SK-N-SH (cell line): Measurements from ENCODE around the gene MYO16. TPM values are rescaled to one million over a fixed set of nuclear protein-coding genes. Genes with fewer than 3 reads are reported as not detected.

Experiments
- CTCF ChIA-PET: fragments of 300-600, 350-600 bp; formaldehyde crosslinking; extraction: SDS; loops from one replicate; lab custom pipeline; 2021; lab: Yijun Ruan, JAX
- POLR2A ChIA-PET: fragments of 350-600 bp; sonication (Branson Sonifier 250); formaldehyde crosslinking; extraction: SDS; loops from one replicate; lab custom pipeline; 2020; ENCODE audit warnings: antibody characterized with exemption, inconsistent platforms; lab: Yijun Ruan, JAX
- DNase-seq: peaks from one replicate; pipeline ENCODE4 v3.0.0; 2012
- H2AFZ ChIP-seq: fragments of 200-600 bp; sonication (generic); 2 replicates; pipeline ENCODE4 v1.8.1; 2016; ENCODE audit warnings: antibody characterized with exemption, mild to moderate bottlenecking, low read depth
- H3F3A ChIP-seq: fragments of 200-600 bp; sonication (generic); replicated peaks from 2 replicates; pipeline ENCODE3; 2016; ENCODE audit warnings: antibody characterized with exemption, mild to moderate bottlenecking; ENCODE audit not compliant: insufficient read depth
- H3K27ac ChIP-seq, 2 experiments: fragments of 200-500 bp in 1 of 2; fragments of 200-600 bp in 1 of 2; sonication (Bioruptor generic) in 1 of 2; sonication (generic), shearing (Covaris generic) in 1 of 2; 2 replicates each; pipeline versions ENCODE4 v1.5.1 to v1.6.1; 2014 to 2016; ENCODE audit warnings: low read depth in 2 of 2, inconsistent platforms in 1 of 2, low read length in 1 of 2, mild to moderate bottlenecking in 1 of 2, mixed read lengths in 1 of 2
- H3K27me3 ChIP-seq: fragments of 200-600 bp; sonication (generic), shearing (Covaris generic); 2 replicates; pipeline ENCODE4 v1.6.1; 2016; ENCODE audit warnings: mixed run types; ENCODE audit not compliant: insufficient read depth
- H3K36me3 ChIP-seq, 2 experiments: fragments of 200-500 bp in 1 of 2; fragments of 200-600 bp in 1 of 2; sonication (Bioruptor generic) in 1 of 2; sonication (generic) in 1 of 2; replicated peaks in 1 of 2; 2 replicates each; pipeline versions ENCODE3 to v1.5.1; 2014 to 2016; ENCODE audit warnings: low read length in 1 of 2, mild to moderate bottlenecking in 1 of 2; ENCODE audit not compliant: insufficient read depth in 2 of 2, control insufficient read depth in 1 of 2
- H3K4me1 ChIP-seq, 2 experiments: fragments of 200-500 bp in 1 of 2; fragments of 200-600 bp in 1 of 2; sonication (Bioruptor generic) in 1 of 2; sonication (generic), shearing (Covaris generic) in 1 of 2; 2 replicates each; pipeline versions ENCODE4 v1.5.1 to v1.6.1; 2014 to 2016; ENCODE audit warnings: low read depth in 1 of 2, low read length in 1 of 2, mixed run types in 1 of 2; ENCODE audit not compliant: insufficient read depth in 2 of 2, control insufficient read depth in 1 of 2
- H3K4me2 ChIP-seq: fragments of 200-600 bp; sonication (generic), shearing (Covaris generic); 2 replicates; pipeline ENCODE4 v1.6.1; 2017; ENCODE audit warnings: mixed run types
- H3K4me3 ChIP-seq, 2 experiments: fragments of 200-500 bp in 1 of 2; fragments of 200-600 bp in 1 of 2; sonication (Bioruptor generic) in 1 of 2; sonication (generic), shearing (Covaris generic) in 1 of 2; 2 replicates each; pipeline versions ENCODE4 v1.5.1 to v1.8.1; 2014 to 2016; ENCODE audit warnings: low read depth in 2 of 2, inconsistent platforms in 1 of 2, low read length in 1 of 2, mild to moderate bottlenecking in 1 of 2, mixed read lengths in 1 of 2, moderate library complexity in 1 of 2
- H3K79me2 ChIP-seq: fragments of 200-600 bp; sonication (generic); 2 replicates; pipeline ENCODE4 v1.8.1; 2017; ENCODE audit warnings: mild to moderate bottlenecking; ENCODE audit not compliant: insufficient read depth
- H3K9ac ChIP-seq: fragments of 200-600 bp; sonication (generic); 2 replicates; pipeline ENCODE4 v1.6.1; 2017; ENCODE audit warnings: mixed run types
- H3K9me2 ChIP-seq: fragments of 200-600 bp; sonication (generic); 2 replicates; pipeline ENCODE4 v1.6.1; 2017; ENCODE audit warnings: mixed run types
- H3K9me3 ChIP-seq: fragments of 200-600 bp; sonication (generic); 2 replicates; pipeline ENCODE4 v1.6.1; 2017; ENCODE audit warnings: mixed run types, mild to moderate bottlenecking, moderate library complexity
- H4K20me1 ChIP-seq: fragments of 200-600 bp; sonication (generic); 2 replicates; pipeline ENCODE4 v1.6.1; 2017; ENCODE audit warnings: mild to moderate bottlenecking, mixed run types; ENCODE audit not compliant: insufficient read depth
- CHD2 ChIP-seq: fragments of 150-350 bp; IDR thresholded peaks from 2 replicates; pipeline ENCODE4 v1.6.1; 2018; ENCODE audit warnings: low read length; ENCODE audit not compliant: partially characterized antibody
- EP300 ChIP-seq, 2 experiments: IDR thresholded peaks; 2 replicates each; pipeline versions ENCODE4 v1.4.0 to v1.6.1; 2012; ENCODE audit warnings: borderline replicate concordance in 1 of 2, low read depth in 1 of 2, low read length in 1 of 2
- FOSL2 ChIP-seq: IDR thresholded peaks from 2 replicates; pipeline ENCODE4 v1.4.0; 2012; ENCODE audit warnings: low read depth, mild to moderate bottlenecking, moderate library complexity, borderline replicate concordance
- FOXJ3 ChIP-seq: sonication (generic); formaldehyde crosslinking; IDR thresholded peaks from 2 replicates; pipeline ENCODE4 v1.5.1; 2020; ENCODE audit warnings: mild to moderate bottlenecking, missing genetic modification reagents
- FOXM1 ChIP-seq: IDR thresholded peaks from 2 replicates; pipeline ENCODE4 v1.4.0; 2012; ENCODE audit warnings: low read depth, mild to moderate bottlenecking
- JUND ChIP-seq: IDR thresholded peaks from 2 replicates; pipeline ENCODE4 v1.4.0; 2012
- RAD21 ChIP-seq: IDR thresholded peaks from 2 replicates; pipeline ENCODE4 v1.6.1; 2012; ENCODE audit warnings: mild to moderate bottlenecking, low read length
- RFX5 ChIP-seq: IDR thresholded peaks from 2 replicates; pipeline ENCODE4 v1.6.1; 2012; ENCODE audit warnings: mild to moderate bottlenecking, improper control_type of control experiment, low read length
- RXRA ChIP-seq: IDR thresholded peaks from 2 replicates; pipeline ENCODE4 v1.4.0; 2012; ENCODE audit warnings: low read depth, mild to moderate bottlenecking, borderline replicate concordance
- SMC3 ChIP-seq: IDR thresholded peaks from 2 replicates; pipeline ENCODE4 v1.6.1; 2012; ENCODE audit warnings: low read depth, low read length, improper control_type of control experiment
- whole genome bisulfite sequencing: methylation state at CpG from one replicate; pipeline ENCODE4 v1.1.6; 2017; ENCODE audit warnings: low lambda C conversion rate; 5-methylcytosine and 5-hydroxymethylcytosine counted together
- polyA plus RNA-seq, 3 experiments: library from polyadenylated mRNA; depleted of rRNA; stranded (reverse); fragments of >200 nt; gene quantifications; 2 replicates each; pipeline ENCODE4 v1.2.3, GENCODE V29; 2012
- TF ChIP-seq, protein P1 (sequence below): fragments of 200-600 bp; sonication (generic); IDR thresholded peaks from 2 replicates; pipeline ENCODE4 v1.6.1; 2017; ENCODE audit warnings: antibody characterized with exemption, mild to moderate bottlenecking, moderate library complexity
- TF ChIP-seq, protein P2 (sequence below): IDR thresholded peaks from 2 replicates; pipeline ENCODE4; 2012
- TF ChIP-seq, protein P3 (sequence below): IDR thresholded peaks from 2 replicates; pipeline ENCODE4 v1.4.0; 2012; ENCODE audit warnings: low read depth, borderline replicate concordance
- TF ChIP-seq, protein P4 (sequence below): IDR thresholded peaks from 2 replicates; pipeline ENCODE4 v1.4.0; 2012; ENCODE audit warnings: low read depth

The MYO16 gene
- polyA plus RNA-seq, 1 of the 3 experiments (the other 2 are of a cell fraction), result 0.07 TPM

DNA sequence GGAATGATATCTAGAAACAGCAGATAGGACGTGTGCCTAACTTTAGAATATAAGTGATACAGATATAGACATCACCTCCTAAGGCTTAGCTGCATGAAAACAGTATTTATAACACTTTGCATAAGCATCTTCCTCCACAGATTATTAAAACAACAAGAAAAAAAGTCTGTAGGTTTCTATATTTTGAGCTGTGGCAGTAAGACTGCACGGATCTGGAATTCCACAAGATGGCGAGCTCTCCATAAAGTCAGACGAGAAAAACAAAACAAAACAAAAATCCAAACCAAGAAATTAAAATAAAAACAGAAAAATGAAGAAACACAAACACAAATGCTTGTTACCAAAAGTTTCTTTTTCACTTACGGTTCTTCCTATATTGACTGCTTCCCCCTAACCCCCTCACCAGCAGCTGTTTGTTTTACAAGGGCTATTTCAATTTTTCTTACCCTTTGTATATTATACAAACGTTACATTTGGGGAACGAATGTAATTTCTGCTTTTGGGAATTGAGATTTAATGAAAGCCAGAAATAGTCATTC is 285.8 kb downstream of the MYO16 start:
- Histone ChIP-seq H3K4me1 (peaks cover 5 to 18% of the 10 kb centered on the region in 2 experiments), H3K36me3 (no peaks in the 10 kb centered on the region), H3K79me2 (no peaks in the 10 kb centered on the region), H3K27me3 (no peaks in the 10 kb centered on the region; the same call in 1 of the 2 replicates), H3K9ac (peak overlapping the region; percentile 24; the same call in 1 of the 2 replicates), H3F3A (no peaks in the 10 kb centered on the region), H3K9me3 (no peaks in the 10 kb centered on the region), H3K4me2 (0 out of 2 replicates have a peak overlapping the region, but pooled peaks have one; percentile 21), H3K27ac (no peak overlapping the region; a peak in 1 of 4 replicates), H3K4me3 (no peak overlapping the region), H2AFZ (0 out of 2 replicates have a peak overlapping the region, but pooled peaks have one; percentile 29), H3K9me2 (no peaks in the 10 kb centered on the region), H4K20me1 (no peaks in the 10 kb centered on the region)
- CTCF ChIA-PET, result interaction anchor here (0.6 to 4.0 kb wide), 39 partner anchors 9 to 1222 kb away, joined by 3 to 39 read pairs (median 4); no protein-coding TSS in a partner anchor
- DNase-seq, result peak; percentile 41
- TF ChIP-seq, protein P1, sequence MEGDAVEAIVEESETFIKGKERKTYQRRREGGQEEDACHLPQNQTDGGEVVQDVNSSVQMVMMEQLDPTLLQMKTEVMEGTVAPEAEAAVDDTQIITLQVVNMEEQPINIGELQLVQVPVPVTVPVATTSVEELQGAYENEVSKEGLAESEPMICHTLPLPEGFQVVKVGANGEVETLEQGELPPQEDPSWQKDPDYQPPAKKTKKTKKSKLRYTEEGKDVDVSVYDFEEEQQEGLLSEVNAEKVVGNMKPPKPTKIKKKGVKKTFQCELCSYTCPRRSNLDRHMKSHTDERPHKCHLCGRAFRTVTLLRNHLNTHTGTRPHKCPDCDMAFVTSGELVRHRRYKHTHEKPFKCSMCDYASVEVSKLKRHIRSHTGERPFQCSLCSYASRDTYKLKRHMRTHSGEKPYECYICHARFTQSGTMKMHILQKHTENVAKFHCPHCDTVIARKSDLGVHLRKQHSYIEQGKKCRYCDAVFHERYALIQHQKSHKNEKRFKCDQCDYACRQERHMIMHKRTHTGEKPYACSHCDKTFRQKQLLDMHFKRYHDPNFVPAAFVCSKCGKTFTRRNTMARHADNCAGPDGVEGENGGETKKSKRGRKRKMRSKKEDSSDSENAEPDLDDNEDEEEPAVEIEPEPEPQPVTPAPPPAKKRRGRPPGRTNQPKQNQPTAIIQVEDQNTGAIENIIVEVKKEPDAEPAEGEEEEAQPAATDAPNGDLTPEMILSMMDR, result peak; percentile 76
- TF ChIP-seq JUND (no peak), RAD21 (peak; percentile 81), SMC3 (peak; percentile 58), EP300 (IDR thresholded peaks at IDR 0.05; ENCODE audit: borderline replicate concordance in 1 of 2, low read depth in 1 of 2, low read length in 1 of 2) (no peak), FOSL2 (no peak), CHD2 (no peak)
- TF ChIP-seq, protein P2, sequence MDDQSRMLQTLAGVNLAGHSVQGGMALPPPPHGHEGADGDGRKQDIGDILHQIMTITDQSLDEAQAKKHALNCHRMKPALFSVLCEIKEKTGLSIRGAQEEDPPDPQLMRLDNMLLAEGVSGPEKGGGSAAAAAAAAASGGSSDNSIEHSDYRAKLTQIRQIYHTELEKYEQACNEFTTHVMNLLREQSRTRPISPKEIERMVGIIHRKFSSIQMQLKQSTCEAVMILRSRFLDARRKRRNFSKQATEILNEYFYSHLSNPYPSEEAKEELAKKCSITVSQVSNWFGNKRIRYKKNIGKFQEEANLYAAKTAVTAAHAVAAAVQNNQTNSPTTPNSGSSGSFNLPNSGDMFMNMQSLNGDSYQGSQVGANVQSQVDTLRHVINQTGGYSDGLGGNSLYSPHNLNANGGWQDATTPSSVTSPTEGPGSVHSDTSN, result no peak
- 46% methylated on average over 7 of the region's 7 CpGs for WGBS
- POLR2A ChIA-PET, result interaction anchor here (0.7 kb wide), 1 partner anchor 872 kb away, joined by 4 read pairs; no protein-coding TSS in a partner anchor

DNA sequence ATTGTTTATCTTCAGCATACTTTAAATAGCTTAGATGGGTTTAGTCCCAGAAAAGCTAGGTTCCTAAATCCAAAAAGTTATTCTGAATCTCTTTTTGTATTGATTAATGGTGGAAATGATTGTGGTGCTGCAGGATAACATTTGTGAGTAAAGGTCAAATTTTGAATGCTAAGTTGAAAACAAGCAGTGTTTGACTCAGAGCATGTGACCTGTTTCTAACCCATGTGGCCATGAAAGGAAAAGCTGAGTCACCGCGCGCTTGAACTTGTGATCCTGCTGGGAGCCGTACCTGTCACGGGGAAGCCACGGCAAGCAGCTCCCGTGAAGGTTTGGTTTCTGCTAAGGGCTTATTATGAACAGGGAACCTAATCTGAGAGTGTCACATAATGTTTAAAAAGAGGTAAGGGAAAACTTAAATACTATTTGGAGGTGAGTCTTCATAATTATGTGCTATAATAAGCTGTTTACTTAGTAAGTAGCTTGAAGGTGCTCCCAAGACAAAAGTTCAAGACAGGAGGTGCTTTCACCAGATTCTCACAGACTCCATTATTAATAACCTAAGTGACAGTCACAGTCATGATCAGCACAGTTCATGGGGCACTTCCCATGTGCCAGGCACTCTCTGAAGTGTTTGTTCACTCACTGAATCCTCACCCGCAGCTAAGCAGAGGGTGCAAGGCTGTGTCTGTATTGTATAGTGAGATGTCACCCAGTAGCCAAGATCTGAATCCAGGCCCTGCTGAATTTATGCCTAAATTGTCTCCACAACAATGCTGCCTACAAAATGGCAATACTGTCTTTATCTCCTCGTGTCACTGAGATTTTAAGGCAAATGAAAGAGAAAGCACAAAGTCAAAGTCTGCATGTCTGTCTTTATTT is 286.5 kb downstream of the MYO16 start:
- H3K4me1 ChIP-seq, result peaks cover 5 to 18% of the 10 kb centered on the region in 2 experiments
- no peaks in the 10 kb centered on the region for H4K20me1 ChIP-seq
- H3K9ac ChIP-seq, result peak overlapping the region; percentile 24; the same call in 1 of the 2 replicates
- H3K27ac ChIP-seq, result no peak overlapping the region; a peak in 1 of 4 replicates
- no peak overlapping the region for H3K4me3 ChIP-seq
- POLR2A ChIA-PET, result interaction anchor here (0.7 kb wide), 1 partner anchor 871 kb away, joined by 4 read pairs; no protein-coding TSS in a partner anchor
- H3K79me2 ChIP-seq, result no peaks in the 10 kb centered on the region
- WGBS, result 72% methylated on average over 9 of the region's 9 CpGs
- H2AFZ ChIP-seq, result 0 out of 2 replicates have a peak overlapping the region, but pooled peaks have one; percentile 29
- H3K27me3 ChIP-seq, result no peaks in the 10 kb centered on the region; the same call in 1 of the 2 replicates
- no peaks in the 10 kb centered on the region for H3F3A ChIP-seq
- no peak for DNase-seq
- no peaks in the 10 kb centered on the region for H3K9me2 ChIP-seq
- CTCF ChIA-PET, result interaction anchor here (0.8 to 4.0 kb wide), 34 partner anchors 8 to 1221 kb away, joined by 3 to 39 read pairs (median 4); no protein-coding TSS in a partner anchor
- 0 out of 2 replicates have a peak overlapping the region, but pooled peaks have one; percentile 21 for H3K4me2 ChIP-seq
- H3K9me3 ChIP-seq, result no peaks in the 10 kb centered on the region
- no peaks in the 10 kb centered on the region for H3K36me3 ChIP-seq
- TF ChIP-seq FOXJ3 (CRISPR knock-in tag) (no peak), RXRA (peak; percentile 79; the same call in 1 of the 2 replicates), FOXM1 (no peak), RAD21 (no peak), CHD2 (no peak), SMC3 (no peak), RFX5 (no peak)
- TF ChIP-seq, protein P3, sequence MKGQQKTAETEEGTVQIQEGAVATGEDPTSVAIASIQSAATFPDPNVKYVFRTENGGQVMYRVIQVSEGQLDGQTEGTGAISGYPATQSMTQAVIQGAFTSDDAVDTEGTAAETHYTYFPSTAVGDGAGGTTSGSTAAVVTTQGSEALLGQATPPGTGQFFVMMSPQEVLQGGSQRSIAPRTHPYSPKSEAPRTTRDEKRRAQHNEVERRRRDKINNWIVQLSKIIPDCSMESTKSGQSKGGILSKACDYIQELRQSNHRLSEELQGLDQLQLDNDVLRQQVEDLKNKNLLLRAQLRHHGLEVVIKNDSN, result peak; percentile 75
- TF ChIP-seq, protein P4, sequence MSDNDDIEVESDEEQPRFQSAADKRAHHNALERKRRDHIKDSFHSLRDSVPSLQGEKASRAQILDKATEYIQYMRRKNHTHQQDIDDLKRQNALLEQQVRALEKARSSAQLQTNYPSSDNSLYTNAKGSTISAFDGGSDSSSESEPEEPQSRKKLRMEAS, result 0 out of 2 replicates have a peak, but pooled peaks have one; percentile 57
- TF ChIP-seq, protein P2, result no peak
- TF ChIP-seq, protein P1, result no peak
